Measurements from ENCODE around the gene SORL1-AS1.

The SORL1-AS1 gene

DNA sequence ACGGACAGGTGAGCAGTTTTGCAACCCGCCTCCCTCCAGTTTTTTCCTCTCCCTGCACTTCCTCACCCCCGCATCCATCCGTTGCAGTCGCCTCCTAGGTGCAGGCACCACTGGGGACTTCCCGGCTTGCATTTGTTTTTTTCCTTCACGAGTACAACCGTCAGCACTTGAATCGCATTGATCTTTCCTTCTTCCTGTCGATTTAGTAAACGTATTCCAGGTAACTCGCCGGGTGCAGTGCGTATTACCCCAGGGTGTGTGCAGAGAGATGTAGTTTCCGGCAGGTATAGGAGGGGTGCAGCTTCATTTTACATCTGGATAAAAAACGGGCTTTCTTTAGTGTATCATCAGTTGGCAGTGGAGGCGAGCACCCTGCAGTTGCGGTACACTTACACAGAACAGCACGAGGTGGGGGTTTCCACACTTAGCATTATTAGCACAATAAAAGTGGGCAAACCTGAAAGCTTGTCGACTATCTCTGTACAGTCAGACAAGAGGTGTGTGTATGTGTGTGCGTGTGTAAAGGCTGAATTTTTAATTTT is at the start of gene SORL1-AS1:
SORL1-AS1 (minus strand) TSS at position 359 of the 542 bp plus-strand sequence.
- H3K27me3 ChIP-seq (ENCODE audit: control insufficient read depth in 1 of 2, insufficient read depth in 2 of 2, low read length in 1 of 2): no peaks in the 10 kb centered on the region
- no peak within 1 kb of the TSS for H3K27ac ChIP-seq (ENCODE audit: low read depth in 1 of 2, low read length in 2 of 2)
- no peaks in the 10 kb centered on the region for H3K36me3 ChIP-seq (ENCODE audit: control insufficient read depth in 1 of 2, insufficient read depth in 2 of 2, low read length in 1 of 2)
- ATAC-seq (ENCODE audit: low FRiP score) (no peak), DNase-seq (no peak)
- 13% methylated on average over 21 of the region's 21 CpGs for WGBS, 2 donors
- intact Hi-C loops (cut with DNase I): loop anchor here (5.0 to 10.0 kb wide), 4 partner anchors 70 to 140 kb away; no protein-coding TSS in a partner anchor
- H3K4me3 ChIP-seq (ENCODE audit: low read length in 2 of 2): peak within 1 kb of the TSS; percentile 81 to 92
- H3K4me1 ChIP-seq (ENCODE audit: control insufficient read depth in 1 of 2, insufficient read depth in 2 of 2, low read length in 2 of 2): no peaks in the 10 kb centered on the region
- H3K9me3 ChIP-seq (ENCODE audit: control insufficient read depth, low read length): no peaks in the 10 kb centered on the region

- 82 to 87% methylated on average over 1 of the region's 1 CpG for WGBS, 2 donors
- no peak overlapping the region for H3K27ac ChIP-seq (ENCODE audit: low read depth in 1 of 2, low read length in 2 of 2)
Measured at GRCh38 chr11:121500717-121501116, 48.0 kb upstream of the SORL1-AS1 start.

GRCh38 chr11:121500275-121500674 is 47.5 kb upstream of the SORL1-AS1 start:
- 45 to 97% methylated on average over 2 of the region's 2 CpGs for WGBS, 2 donors
- H3K36me3 ChIP-seq (ENCODE audit: control insufficient read depth in 1 of 2, insufficient read depth in 2 of 2, low read length in 1 of 2): peaks cover 0 to 4% of the 10 kb centered on the region in 2 donors

More at GRCh38 chr11:121500717-121501116, 48.0 kb upstream of the SORL1-AS1 start:
- H3K36me3 ChIP-seq (ENCODE audit: control insufficient read depth in 1 of 2, insufficient read depth in 2 of 2, low read length in 1 of 2): peaks cover 0 to 4% of the 10 kb centered on the region in 2 donors
- H3K27me3 ChIP-seq (ENCODE audit: control insufficient read depth in 1 of 2, insufficient read depth in 2 of 2, low read length in 1 of 2): no peaks in the 10 kb centered on the region
- H3K4me1 ChIP-seq (ENCODE audit: control insufficient read depth in 1 of 2, insufficient read depth in 2 of 2, low read length in 2 of 2): no peaks in the 10 kb centered on the region
- no peak overlapping the region for H3K4me3 ChIP-seq (ENCODE audit: low read length in 2 of 2)
- DNase-seq: no peak
- intact Hi-C loops (cut with DNase I): no loop called here
- no peak for ATAC-seq (ENCODE audit: low FRiP score)
- no peaks in the 10 kb centered on the region for H3K9me3 ChIP-seq (ENCODE audit: control insufficient read depth, low read length)

GRCh38 chr11:121499405-121499804 is 46.6 kb upstream of the SORL1-AS1 start:
- H3K9me3 ChIP-seq (ENCODE audit: control insufficient read depth, low read length): no peaks in the 10 kb centered on the region
- H3K36me3 ChIP-seq (ENCODE audit: control insufficient read depth in 1 of 2, insufficient read depth in 2 of 2, low read length in 1 of 2): peaks cover 0 to 4% of the 10 kb centered on the region in 2 donors
- intact Hi-C loops (cut with DNase I): no loop called here
- H3K27ac ChIP-seq (ENCODE audit: low read depth in 1 of 2, low read length in 2 of 2): no peak overlapping the region
- no peaks in the 10 kb centered on the region for H3K27me3 ChIP-seq (ENCODE audit: control insufficient read depth in 1 of 2, insufficient read depth in 2 of 2, low read length in 1 of 2)
- no peaks in the 10 kb centered on the region for H3K4me1 ChIP-seq (ENCODE audit: control insufficient read depth in 1 of 2, insufficient read depth in 2 of 2, low read length in 2 of 2)
- WGBS, 2 donors: 36 to 38% methylated on average over 2 of the region's 2 CpGs
- DNase-seq (no peak), ATAC-seq (ENCODE audit: low FRiP score) (no peak)
- H3K4me3 ChIP-seq (ENCODE audit: low read length in 2 of 2): no peak overlapping the region

More at GRCh38 chr11:121500275-121500674, 47.5 kb upstream of the SORL1-AS1 start:
- DNase-seq: no peak
- Histone ChIP-seq H3K27ac (ENCODE audit: low read depth in 1 of 2, low read length in 2 of 2) (no peak overlapping the region), H3K9me3 (ENCODE audit: control insufficient read depth, low read length) (no peaks in the 10 kb centered on the region), H3K27me3 (ENCODE audit: control insufficient read depth in 1 of 2, insufficient read depth in 2 of 2, low read length in 1 of 2) (no peaks in the 10 kb centered on the region), H3K4me1 (ENCODE audit: control insufficient read depth in 1 of 2, insufficient read depth in 2 of 2, low read length in 2 of 2) (no peaks in the 10 kb centered on the region), H3K4me3 (ENCODE audit: low read length in 2 of 2) (no peak overlapping the region)
- no peak for ATAC-seq (ENCODE audit: low FRiP score)
- intact Hi-C loops (cut with DNase I): no loop called here

GRCh38 chr11:121497176-121497998 is 44.6 kb upstream of the SORL1-AS1 start:
- no peak overlapping the region for H3K4me3 ChIP-seq (ENCODE audit: low read length in 2 of 2)
- ATAC-seq (ENCODE audit: low FRiP score) (no peak), DNase-seq (no peak)
- intact Hi-C loops (cut with DNase I): no loop called here
- H3K27ac ChIP-seq (ENCODE audit: low read depth in 1 of 2, low read length in 2 of 2): no peak overlapping the region
- peaks cover 0 to 4% of the 10 kb centered on the region in 2 donors for H3K36me3 ChIP-seq (ENCODE audit: control insufficient read depth in 1 of 2, insufficient read depth in 2 of 2, low read length in 1 of 2)
- 77 to 94% methylated on average over 5 of the region's 5 CpGs for WGBS, 2 donors
- no peaks in the 10 kb centered on the region for H3K9me3 ChIP-seq (ENCODE audit: control insufficient read depth, low read length)
- no peaks in the 10 kb centered on the region for H3K4me1 ChIP-seq (ENCODE audit: control insufficient read depth in 1 of 2, insufficient read depth in 2 of 2, low read length in 2 of 2)
- no peaks in the 10 kb centered on the region for H3K27me3 ChIP-seq (ENCODE audit: control insufficient read depth in 1 of 2, insufficient read depth in 2 of 2, low read length in 1 of 2)

DNA sequence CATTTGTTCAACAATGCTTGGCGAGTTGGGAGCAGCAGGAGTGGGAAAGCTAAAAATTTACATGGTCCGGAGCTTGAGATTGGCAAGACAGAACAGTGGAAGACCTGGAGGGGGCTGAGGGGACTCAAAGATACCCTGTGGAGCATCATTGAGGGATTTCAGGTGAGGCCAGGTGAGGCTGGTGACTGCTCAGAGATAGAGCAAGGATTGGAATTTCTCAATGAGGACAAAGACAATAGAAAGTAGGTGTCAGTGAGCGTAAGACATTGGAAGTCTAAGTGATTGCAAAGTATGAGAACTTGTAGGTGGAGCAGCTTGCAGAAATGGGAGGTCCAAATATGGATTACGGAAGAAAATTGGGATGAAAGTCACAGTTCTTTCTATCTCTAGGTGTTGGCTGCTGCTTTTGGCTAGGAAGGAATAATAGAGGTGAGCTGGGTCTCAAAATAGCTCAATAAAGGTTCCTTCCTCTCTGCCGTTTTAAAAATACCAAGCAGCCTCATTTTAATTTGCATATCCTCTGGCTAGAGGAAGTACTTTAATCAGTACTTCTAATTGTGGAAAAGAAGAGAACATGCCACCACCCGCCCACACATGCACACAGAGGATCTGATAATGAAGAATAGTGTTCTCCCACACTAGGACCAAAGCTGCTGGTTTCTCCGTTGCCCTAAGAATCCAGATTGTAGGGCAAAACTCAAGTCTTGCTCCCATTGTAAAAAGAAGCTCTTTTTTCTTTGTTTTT is 41.8 kb upstream of the SORL1-AS1 start:
- intact Hi-C loops (cut with DNase I): no loop called here
- no peak for DNase-seq
- no peak overlapping the region for H3K4me3 ChIP-seq (ENCODE audit: low read length in 2 of 2)
- no peaks in the 10 kb centered on the region for H3K9me3 ChIP-seq (ENCODE audit: control insufficient read depth, low read length)
- H3K4me1 ChIP-seq (ENCODE audit: control insufficient read depth in 1 of 2, insufficient read depth in 2 of 2, low read length in 2 of 2): no peaks in the 10 kb centered on the region
- no peak overlapping the region for H3K27ac ChIP-seq (ENCODE audit: low read depth in 1 of 2, low read length in 2 of 2)
- no peaks in the 10 kb centered on the region for H3K27me3 ChIP-seq (ENCODE audit: control insufficient read depth in 1 of 2, insufficient read depth in 2 of 2, low read length in 1 of 2)
- ATAC-seq (ENCODE audit: low FRiP score): no peak
- 86% methylated on average over 7 of the region's 7 CpGs for WGBS, 2 donors
- H3K36me3 ChIP-seq (ENCODE audit: control insufficient read depth in 1 of 2, insufficient read depth in 2 of 2, low read length in 1 of 2): peaks cover 0 to 3% of the 10 kb centered on the region in 2 donors

- Histone ChIP-seq H3K4me3 (ENCODE audit: low read length in 2 of 2) (no peak overlapping the region), H3K27ac (ENCODE audit: low read depth in 1 of 2, low read length in 2 of 2) (no peak overlapping the region), H3K4me1 (ENCODE audit: control insufficient read depth in 1 of 2, insufficient read depth in 2 of 2, low read length in 2 of 2) (no peaks in the 10 kb centered on the region), H3K9me3 (ENCODE audit: control insufficient read depth, low read length) (no peaks in the 10 kb centered on the region), H3K27me3 (ENCODE audit: control insufficient read depth in 1 of 2, insufficient read depth in 2 of 2, low read length in 1 of 2) (no peaks in the 10 kb centered on the region), H3K36me3 (ENCODE audit: control insufficient read depth in 1 of 2, insufficient read depth in 2 of 2, low read length in 1 of 2) (no peaks in the 10 kb centered on the region)
- intact Hi-C loops (cut with DNase I): no loop called here
- ATAC-seq (ENCODE audit: low FRiP score) (no peak), DNase-seq (no peak)
- WGBS, 2 donors: 93 to 98% methylated on average over 2 of the region's 2 CpGs
Measured at GRCh38 chr11:121489823-121490222, 37.1 kb upstream of the SORL1-AS1 start.

- H3K27me3 ChIP-seq (ENCODE audit: control insufficient read depth in 1 of 2, insufficient read depth in 2 of 2, low read length in 1 of 2): no peaks in the 10 kb centered on the region
- H3K9me3 ChIP-seq (ENCODE audit: control insufficient read depth, low read length): no peaks in the 10 kb centered on the region
- H3K36me3 ChIP-seq (ENCODE audit: control insufficient read depth in 1 of 2, insufficient read depth in 2 of 2, low read length in 1 of 2): no peaks in the 10 kb centered on the region
- 77 to 80% methylated on average over 6 of the region's 6 CpGs for WGBS, 2 donors
- H3K27ac ChIP-seq (ENCODE audit: low read depth in 1 of 2, low read length in 2 of 2): no peak overlapping the region
- ATAC-seq (ENCODE audit: low FRiP score): no peak
- H3K4me1 ChIP-seq (ENCODE audit: control insufficient read depth in 1 of 2, insufficient read depth in 2 of 2, low read length in 2 of 2): no peaks in the 10 kb centered on the region
- no peak for DNase-seq
- intact Hi-C loops (cut with DNase I): no loop called here
- no peak overlapping the region for H3K4me3 ChIP-seq (ENCODE audit: low read length in 2 of 2)
Measured at GRCh38 chr11:121488641-121489040, 35.9 kb upstream of the SORL1-AS1 start.

All from aorta (tissue), 5 donors.